ENCODE results near the gene SUGP1.
A peak's percentile ranks its signal among the peaks of the same experiment; 100 is the strongest.

The SUGP1 gene

GRCh38 chr19:19329126-19329525 is 8.8 kb upstream of the SUGP1 start:
- peaks cover 34% of the 10 kb centered on the region for H3K36me3 Mint-ChIP-seq (ENCODE audit: low read depth)
- no peaks in the 10 kb centered on the region for H3K27me3 Mint-ChIP-seq (ENCODE audit: low read depth)
- peaks cover 28% of the 10 kb centered on the region for H3K4me1 Mint-ChIP-seq (ENCODE audit: low read depth)
- no peaks in the 10 kb centered on the region for H3K9me3 Mint-ChIP-seq
- H3K4me3 Mint-ChIP-seq: peak overlapping the region; percentile 63
- peak overlapping the region; percentile 84 for H3K27ac Mint-ChIP-seq

- peak overlapping the region; percentile 2 for H3K27ac Mint-ChIP-seq
- H3K36me3 Mint-ChIP-seq (ENCODE audit: low read depth): peaks cover 44% of the 10 kb centered on the region
- no peaks in the 10 kb centered on the region for H3K9me3 Mint-ChIP-seq
- H3K4me1 Mint-ChIP-seq (ENCODE audit: low read depth): peaks cover 34% of the 10 kb centered on the region
- H3K27me3 Mint-ChIP-seq (ENCODE audit: low read depth): no peaks in the 10 kb centered on the region
- no peak overlapping the region for H3K4me3 Mint-ChIP-seq
Measured at GRCh38 chr19:19327672-19328071, 7.4 kb upstream of the SUGP1 start.

- H3K4me1 Mint-ChIP-seq (ENCODE audit: low read depth): peaks cover 42% of the 10 kb centered on the region
- no peaks in the 10 kb centered on the region for H3K9me3 Mint-ChIP-seq
- no peak overlapping the region for H3K27ac Mint-ChIP-seq
- peaks cover 38% of the 10 kb centered on the region for H3K36me3 Mint-ChIP-seq (ENCODE audit: low read depth)
- H3K4me3 Mint-ChIP-seq: no peak overlapping the region
- no peaks in the 10 kb centered on the region for H3K27me3 Mint-ChIP-seq (ENCODE audit: low read depth)
Measured at GRCh38 chr19:19324059-19324770, 3.9 kb upstream of the SUGP1 start.

- no peaks in the 10 kb centered on the region for H3K27me3 Mint-ChIP-seq (ENCODE audit: low read depth)
- H3K36me3 Mint-ChIP-seq (ENCODE audit: low read depth): peaks cover 32% of the 10 kb centered on the region
- peak overlapping the region; percentile 94 for H3K4me3 Mint-ChIP-seq
- peak overlapping the region; percentile 76 for H3K27ac Mint-ChIP-seq
- no peaks in the 10 kb centered on the region for H3K9me3 Mint-ChIP-seq
- H3K4me1 Mint-ChIP-seq (ENCODE audit: low read depth): peaks cover 39% of the 10 kb centered on the region
Measured at GRCh38 chr19:19321141-19321577, 850 bp upstream of the SUGP1 start.

- Mint-ChIP-seq H3K27me3 (ENCODE audit: low read depth) (no peaks in the 10 kb centered on the region), H3K4me3 (peak overlapping the region; percentile 94), H3K27ac (peak overlapping the region; percentile 99), H3K9me3 (no peaks in the 10 kb centered on the region), H3K36me3 (ENCODE audit: low read depth) (peaks cover 25% of the 10 kb centered on the region), H3K4me1 (ENCODE audit: low read depth) (peaks cover 34% of the 10 kb centered on the region)
Measured at GRCh38 chr19:19319732-19320360, 463 bp downstream of the SUGP1 start.

- Mint-ChIP-seq H3K27me3 (ENCODE audit: low read depth) (no peaks in the 10 kb centered on the region), H3K4me3 (no peak overlapping the region), H3K36me3 (ENCODE audit: low read depth) (peaks cover 18% of the 10 kb centered on the region), H3K27ac (no peak overlapping the region), H3K9me3 (no peaks in the 10 kb centered on the region), H3K4me1 (ENCODE audit: low read depth) (peaks cover 21% of the 10 kb centered on the region)
Measured at GRCh38 chr19:19316082-19316481, 4.2 kb downstream of the SUGP1 start.

GRCh38 chr19:19315444-19315843 is 4.9 kb downstream of the SUGP1 start:
- Mint-ChIP-seq H3K4me1 (ENCODE audit: low read depth) (peaks cover 21% of the 10 kb centered on the region), H3K27me3 (ENCODE audit: low read depth) (no peaks in the 10 kb centered on the region), H3K9me3 (no peaks in the 10 kb centered on the region), H3K36me3 (ENCODE audit: low read depth) (peaks cover 18% of the 10 kb centered on the region), H3K4me3 (no peak overlapping the region), H3K27ac (no peak overlapping the region)

DNA sequence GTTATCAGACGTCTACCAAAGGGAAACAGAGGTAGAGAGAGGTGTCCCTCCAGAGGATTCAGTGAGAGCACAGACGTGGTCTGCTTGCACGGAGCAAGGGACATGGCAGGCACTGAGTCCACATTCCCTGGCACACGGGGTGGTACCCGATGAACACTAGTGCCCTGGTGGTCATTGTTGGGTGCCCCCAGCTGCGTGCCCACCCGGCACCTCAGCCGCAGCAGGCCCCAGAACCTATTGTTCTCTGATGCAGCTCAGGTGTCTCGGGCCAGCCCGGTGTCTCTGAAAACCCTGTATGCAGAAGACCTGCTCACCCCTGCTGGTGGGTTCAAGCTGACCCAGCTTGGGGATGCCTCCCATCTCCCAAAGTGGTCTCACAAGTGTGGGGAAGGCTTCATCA is 11.9 kb downstream of the SUGP1 start:
- Mint-ChIP-seq H3K27ac (no peak overlapping the region), H3K9me3 (no peaks in the 10 kb centered on the region), H3K27me3 (ENCODE audit: low read depth) (no peaks in the 10 kb centered on the region), H3K4me3 (no peak overlapping the region), H3K4me1 (ENCODE audit: low read depth) (peaks cover 3% of the 10 kb centered on the region), H3K36me3 (ENCODE audit: low read depth) (peaks cover 12% of the 10 kb centered on the region)

DNA sequence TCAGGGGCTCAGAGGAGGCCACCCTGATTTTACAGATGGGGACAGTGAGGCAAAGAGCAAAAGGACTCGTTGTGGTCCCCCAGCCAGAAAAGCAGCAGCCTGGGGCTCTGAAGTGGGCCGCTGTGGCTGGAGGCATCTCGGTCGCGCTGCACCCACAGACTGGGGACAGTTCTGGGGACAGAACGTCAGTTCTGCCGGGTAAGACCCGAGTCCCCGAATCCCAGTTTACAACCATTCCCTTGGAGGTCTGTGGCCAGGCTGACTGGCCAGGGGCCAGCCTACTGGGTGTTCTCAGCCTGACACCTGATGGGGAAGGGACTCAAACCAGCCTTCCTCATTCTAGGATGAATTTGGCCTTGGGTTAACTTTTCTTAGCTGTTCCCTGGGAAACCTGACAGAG is 14.1 kb downstream of the SUGP1 start:
- Mint-ChIP-seq H3K4me1 (ENCODE audit: low read depth) (no peaks in the 10 kb centered on the region), H3K27ac (no peak overlapping the region), H3K36me3 (ENCODE audit: low read depth) (peaks cover 17% of the 10 kb centered on the region), H3K4me3 (no peak overlapping the region), H3K9me3 (no peaks in the 10 kb centered on the region), H3K27me3 (ENCODE audit: low read depth) (no peaks in the 10 kb centered on the region)

GRCh38 chr19:19305696-19306095 is 14.6 kb downstream of the SUGP1 start:
- H3K27ac Mint-ChIP-seq: no peak overlapping the region
- H3K4me3 Mint-ChIP-seq: no peak overlapping the region
- H3K9me3 Mint-ChIP-seq: no peaks in the 10 kb centered on the region
- no peaks in the 10 kb centered on the region for H3K27me3 Mint-ChIP-seq (ENCODE audit: low read depth)
- H3K4me1 Mint-ChIP-seq (ENCODE audit: low read depth): no peaks in the 10 kb centered on the region
- H3K36me3 Mint-ChIP-seq (ENCODE audit: low read depth): peaks cover 17% of the 10 kb centered on the region

GRCh38 chr19:19305066-19305465 is 15.2 kb downstream of the SUGP1 start:
- Mint-ChIP-seq H3K27me3 (ENCODE audit: low read depth) (no peaks in the 10 kb centered on the region), H3K9me3 (no peaks in the 10 kb centered on the region), H3K4me3 (no peak overlapping the region), H3K27ac (no peak overlapping the region), H3K4me1 (ENCODE audit: low read depth) (no peaks in the 10 kb centered on the region), H3K36me3 (ENCODE audit: low read depth) (peaks cover 17% of the 10 kb centered on the region)

GRCh38 chr19:19304186-19304965 is 15.9 kb downstream of the SUGP1 start:
- Mint-ChIP-seq H3K9me3 (no peaks in the 10 kb centered on the region), H3K27ac (no peak overlapping the region), H3K27me3 (ENCODE audit: low read depth) (no peaks in the 10 kb centered on the region), H3K4me1 (ENCODE audit: low read depth) (no peaks in the 10 kb centered on the region), H3K4me3 (no peak overlapping the region), H3K36me3 (ENCODE audit: low read depth) (peaks cover 14% of the 10 kb centered on the region)

GRCh38 chr19:19303411-19303810 is 16.9 kb downstream of the SUGP1 start:
- Mint-ChIP-seq H3K36me3 (ENCODE audit: low read depth) (peaks cover 16% of the 10 kb centered on the region), H3K4me1 (ENCODE audit: low read depth) (no peaks in the 10 kb centered on the region), H3K27me3 (ENCODE audit: low read depth) (no peaks in the 10 kb centered on the region), H3K4me3 (no peak overlapping the region), H3K9me3 (no peaks in the 10 kb centered on the region), H3K27ac (no peak overlapping the region)

DNA sequence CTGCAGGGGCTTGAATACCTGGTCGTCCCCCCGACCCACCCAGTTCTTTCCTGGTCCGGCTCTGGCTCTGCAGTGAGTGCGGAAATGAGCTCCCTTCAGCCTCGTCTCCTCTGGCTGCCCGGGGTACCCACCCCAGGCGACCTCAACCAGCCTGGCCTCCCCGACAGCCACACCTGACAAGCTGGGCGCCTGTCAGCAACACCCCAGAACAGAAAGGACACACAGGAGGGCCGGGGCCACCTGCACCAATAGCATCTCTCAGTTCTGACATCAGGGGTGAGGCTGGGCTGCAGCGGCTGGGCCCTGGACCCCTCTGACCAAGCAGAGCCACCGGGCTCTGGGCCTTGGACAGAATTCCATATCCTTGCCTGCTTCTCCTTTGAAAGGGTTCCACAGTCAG is 19.7 kb downstream of the SUGP1 start:
- Mint-ChIP-seq H3K9me3 (no peaks in the 10 kb centered on the region), H3K27ac (no peak overlapping the region), H3K4me3 (no peak overlapping the region), H3K27me3 (ENCODE audit: low read depth) (no peaks in the 10 kb centered on the region), H3K4me1 (ENCODE audit: low read depth) (no peaks in the 10 kb centered on the region), H3K36me3 (ENCODE audit: low read depth) (peaks cover 14% of the 10 kb centered on the region)

GRCh38 chr19:19297759-19298158 is 22.6 kb downstream of the SUGP1 start:
- no peak overlapping the region for H3K27ac Mint-ChIP-seq
- H3K27me3 Mint-ChIP-seq (ENCODE audit: low read depth): no peaks in the 10 kb centered on the region

More at GRCh38 chr19:19297759-19298158, 22.6 kb downstream of the SUGP1 start:
- Mint-ChIP-seq H3K9me3 (no peaks in the 10 kb centered on the region), H3K36me3 (ENCODE audit: low read depth) (peaks cover 16% of the 10 kb centered on the region), H3K4me3 (no peak overlapping the region), H3K4me1 (ENCODE audit: low read depth) (no peaks in the 10 kb centered on the region)

Data from T-helper 1 cell treated with Interleukin-12 subunit alpha and Interleukin-12 subunit beta and Interleukin-4 antibody, amounts not matched to agents 30 μg/mL and 1 μg/mL, for 36 hours (primary cell).